GM19455 (cell line): ENCODE results near the gene MTCH2.
"Not testable (repeated sequence)": the region's sequence is repeated elsewhere in the genome, so short reads cannot be mapped to it uniquely, and the experiment has no call there.

Experiments used
- ATAC-seq: cut with Tn5 transposase; IDR thresholded peaks from one replicate; pipeline ENCODE4 v1.9.1; 2021; ENCODE audit not compliant: unreplicated experiment

Gene MTCH2

GRCh38 chr11:47642099-47642855 is at the start of gene MTCH2:
MTCH2 (minus strand) TSS chr11:47642559; CDS start chr11:47642465, 94 bp downstream.
- peak; percentile 92 for ATAC-seq

DNA sequence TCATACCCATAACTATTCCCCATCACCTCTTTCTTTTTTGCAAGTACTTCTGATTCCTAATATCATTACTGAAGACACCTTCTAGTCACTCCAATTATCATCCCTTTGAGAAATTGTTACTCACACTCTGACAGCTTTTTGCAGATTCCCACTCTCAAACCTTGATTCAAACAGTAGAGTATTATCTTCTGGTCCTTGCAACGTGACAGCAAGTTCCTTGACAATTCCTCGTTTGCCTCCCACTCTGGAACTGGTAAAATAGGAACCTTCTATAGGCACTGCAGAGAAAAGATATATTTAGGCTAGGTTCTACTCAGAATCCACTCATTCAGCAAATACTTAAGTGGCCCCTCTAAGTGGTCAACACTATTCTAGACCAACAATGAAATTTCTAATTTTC is 49.6 kb upstream of the MTCH2 start:
- no peak for ATAC-seq

GRCh38 chr11:47689480-47689879 is 47.1 kb upstream of the MTCH2 start:
- ATAC-seq: no peak

- no peak for ATAC-seq
These were observed 46.6 kb upstream of the MTCH2 start for GRCh38 chr11:47688991-47689390.

- ATAC-seq: no peak
These were observed 45.8 kb upstream of the MTCH2 start for GRCh38 chr11:47688111-47688510.

DNA sequence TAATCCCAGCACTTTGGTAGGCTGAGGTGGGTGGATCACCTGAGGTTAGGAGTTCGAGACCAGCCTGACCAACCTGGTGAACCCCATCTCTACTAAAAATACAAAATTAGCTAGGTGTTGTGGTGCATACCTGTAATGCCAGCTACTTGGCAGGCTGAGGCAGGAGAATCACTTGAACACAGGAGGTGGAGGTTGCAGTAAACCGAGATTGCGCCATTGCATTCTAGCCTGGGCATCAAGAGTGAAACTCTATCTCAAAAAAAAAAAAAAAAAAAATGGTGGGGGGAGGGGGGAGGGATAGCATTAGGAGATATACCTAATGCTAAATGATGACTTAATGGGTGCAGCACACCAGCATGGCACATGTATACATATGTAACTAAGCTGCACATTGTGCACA is 44.3 kb upstream of the MTCH2 start:
- ATAC-seq: not testable (repeated sequence)

- no peak for ATAC-seq
These were observed 43.8 kb upstream of the MTCH2 start for GRCh38 chr11:47686151-47686550.

- ATAC-seq: no peak
These were observed 33.5 kb upstream of the MTCH2 start for GRCh38 chr11:47675851-47676250.

DNA sequence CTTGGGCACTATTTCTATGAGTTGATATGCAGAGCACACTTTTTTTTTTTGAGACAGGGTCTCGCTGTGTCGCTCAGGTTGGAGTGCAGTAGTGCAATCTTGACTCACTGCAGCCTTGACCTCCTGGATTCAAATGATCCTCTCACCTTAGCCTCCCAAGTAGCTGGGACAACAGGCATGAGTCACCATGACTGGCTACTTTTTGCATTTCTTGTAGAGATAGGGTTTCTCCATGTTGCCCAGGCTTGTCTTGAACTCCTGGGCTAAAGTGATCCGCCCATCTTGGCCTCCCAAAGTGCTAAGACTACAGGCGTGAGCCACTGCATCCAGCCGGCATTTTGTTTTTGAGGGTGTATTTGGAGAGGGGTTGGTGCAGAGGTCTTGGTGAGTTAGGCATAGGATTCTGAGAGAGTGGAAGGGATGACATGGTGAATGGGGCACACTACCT is 29.9 kb upstream of the MTCH2 start:
- no peak for ATAC-seq

- no peak for ATAC-seq
These were observed 27.5 kb upstream of the MTCH2 start for GRCh38 chr11:47669856-47670255.

- no peak for ATAC-seq
These were observed 26.3 kb upstream of the MTCH2 start for GRCh38 chr11:47668665-47669064.

- no peak for ATAC-seq
These were observed 25.2 kb upstream of the MTCH2 start for GRCh38 chr11:47667555-47667954.

GRCh38 chr11:47667135-47667534 is 24.8 kb upstream of the MTCH2 start:
- no peak for ATAC-seq

GRCh38 chr11:47664936-47665335 is 22.6 kb upstream of the MTCH2 start:
- ATAC-seq: not testable (repeated sequence)

- ATAC-seq: no peak
These were observed 18.9 kb upstream of the MTCH2 start for GRCh38 chr11:47661245-47661644.

DNA sequence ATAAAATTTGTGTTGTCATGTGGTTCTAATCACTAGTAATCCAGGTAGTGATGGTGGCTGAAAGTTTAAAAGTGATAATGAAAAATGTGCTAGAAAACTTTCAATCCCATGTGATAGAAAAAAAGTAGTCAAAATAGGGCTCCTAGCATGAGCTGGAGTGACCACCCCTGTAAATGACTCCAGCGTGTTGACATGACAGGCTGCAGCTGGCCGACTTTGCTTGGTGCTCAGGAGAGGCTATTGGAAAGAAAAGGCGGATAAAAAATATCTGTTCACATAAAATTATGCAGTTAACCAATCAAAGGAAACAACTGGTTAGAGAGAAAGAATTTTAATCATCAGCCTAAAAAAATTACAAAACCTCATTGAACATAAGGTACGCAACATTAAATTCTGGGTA is 16.9 kb upstream of the MTCH2 start:
- ATAC-seq: no peak

DNA sequence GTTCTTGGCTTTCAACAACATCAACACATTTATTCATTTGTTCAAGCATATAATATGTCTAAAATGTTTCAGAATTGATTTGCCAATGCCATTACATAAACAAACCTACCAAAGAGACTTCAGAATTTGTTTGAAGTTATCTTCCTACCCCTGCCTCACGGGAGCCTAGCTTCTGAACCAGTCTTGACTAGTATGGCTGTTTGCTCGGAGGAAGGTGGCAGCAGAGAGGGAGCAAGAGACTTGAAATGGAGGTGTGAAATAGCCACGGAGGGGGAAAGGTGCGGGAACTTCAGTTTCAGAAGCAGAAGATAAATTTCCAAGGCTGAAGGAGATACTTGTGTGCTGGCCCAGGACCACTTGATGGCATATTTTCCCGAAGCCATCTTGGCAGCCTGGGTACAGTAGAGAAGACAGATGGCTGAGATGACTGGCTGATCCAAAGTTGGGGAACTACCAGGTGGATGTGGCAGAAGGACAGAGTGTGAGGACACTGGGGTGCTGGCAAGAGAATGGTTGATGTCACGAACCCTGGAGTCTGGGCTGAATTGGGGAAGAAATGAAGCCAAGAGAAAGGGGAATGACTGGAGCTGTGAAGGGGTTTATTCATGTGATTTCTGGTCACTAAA is 14.0 kb upstream of the MTCH2 start:
- ATAC-seq: no peak

- ATAC-seq: no peak
These were observed 9.6 kb upstream of the MTCH2 start for GRCh38 chr11:47651818-47652469.

DNA sequence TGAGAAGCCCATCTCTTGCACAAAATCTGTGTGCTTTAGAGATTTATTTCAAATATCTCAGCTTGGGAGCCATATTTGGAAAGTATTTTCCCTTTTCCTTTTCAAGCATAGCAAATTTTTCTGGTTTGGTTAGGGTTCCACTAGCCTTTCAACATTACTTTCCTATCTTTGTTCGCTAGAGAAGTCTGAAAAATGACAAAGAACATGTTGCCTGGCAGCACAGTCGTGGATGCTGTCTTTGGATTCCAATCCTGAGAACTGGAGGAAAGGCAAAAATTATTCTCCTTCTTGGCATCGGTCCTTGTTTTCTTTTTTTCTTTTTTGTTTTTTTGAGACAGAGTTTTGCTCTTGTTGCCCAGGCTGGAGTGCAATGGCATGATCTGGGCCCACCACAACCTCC is 6.9 kb upstream of the MTCH2 start:
- no peak for ATAC-seq

- no peak for ATAC-seq
These were observed 3.7 kb upstream of the MTCH2 start for GRCh38 chr11:47646019-47646418.

DNA sequence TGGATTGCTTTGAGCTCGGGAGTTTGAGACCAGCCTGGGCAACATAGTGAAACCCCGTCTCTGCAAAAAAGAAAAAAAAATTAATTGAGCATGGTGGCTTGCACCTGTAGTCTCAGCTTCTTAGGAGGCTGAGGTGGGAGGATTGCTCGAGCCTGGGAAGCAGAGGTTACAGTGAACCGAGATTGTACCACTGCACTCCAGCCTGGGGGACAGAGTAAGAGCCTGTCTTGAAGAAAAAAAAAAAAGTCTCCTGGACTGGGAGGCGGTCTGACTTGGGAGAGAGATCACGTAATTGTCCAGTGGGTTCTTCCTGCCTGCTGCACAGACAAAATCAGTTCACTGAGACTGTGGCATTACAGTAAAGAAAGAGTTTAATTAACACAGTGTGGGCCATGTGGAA is 3.1 kb upstream of the MTCH2 start:
- ATAC-seq: no peak

DNA sequence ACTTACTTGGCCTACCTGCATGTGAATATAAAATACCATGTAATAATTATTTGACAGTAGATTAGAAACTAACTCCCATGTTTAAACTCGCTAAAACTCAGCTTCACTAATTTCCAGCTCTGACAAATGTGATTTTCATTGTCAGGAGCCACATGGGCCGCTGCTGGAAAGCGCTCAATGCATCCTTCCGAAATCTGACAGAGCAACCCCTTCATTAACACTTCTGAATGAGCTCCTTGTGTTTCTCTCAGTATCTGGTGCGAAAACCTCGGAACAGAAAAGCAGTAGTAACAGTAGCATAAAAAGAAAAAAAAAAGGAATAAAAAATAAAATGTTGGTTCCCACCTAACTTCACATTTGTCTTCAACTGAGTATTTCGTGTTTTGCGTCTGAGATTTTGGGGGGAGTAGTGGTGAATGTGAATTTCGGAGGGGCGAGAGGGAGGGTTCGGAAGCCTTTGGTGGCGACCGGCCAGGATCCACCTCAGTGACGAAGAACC is 710 bp downstream of the MTCH2 start:
- no peak for ATAC-seq
